Duodenal mucosa (tissue), 2 donors: Measurements from ENCODE around the gene BRAT1.

Source experiments
- H3K27ac ChIP-seq: one replicate; pipeline ENCODE4 v1.7.0; 2013; ENCODE audit warnings: low read depth, low read length
- H3K27me3 ChIP-seq, 2 donors: one replicate each; pipeline ENCODE4 v1.7.0; 2013; ENCODE audit warnings: low read length in 2 of 2, control low read depth in 1 of 2; ENCODE audit not compliant: insufficient read depth in 2 of 2, control insufficient read depth in 1 of 2
- H3K36me3 ChIP-seq, 2 donors: one replicate each; pipeline ENCODE4 v1.7.0; 2013; ENCODE audit warnings: low read length in 2 of 2, control low read depth in 1 of 2; ENCODE audit not compliant: insufficient read depth in 2 of 2, control insufficient read depth in 1 of 2
- H3K4me1 ChIP-seq, 2 donors: one replicate each; pipeline ENCODE4 v1.7.0; 2013; ENCODE audit warnings: low read length in 2 of 2, control low read depth in 1 of 2; ENCODE audit not compliant: insufficient read depth in 2 of 2, control insufficient read depth in 1 of 2
- H3K4me3 ChIP-seq, 2 donors: one replicate each; pipeline ENCODE4 v1.7.0; 2013; ENCODE audit warnings: low read length in 2 of 2, low read depth in 1 of 2
- H3K9ac ChIP-seq, 2 donors: one replicate each; pipeline ENCODE4 v1.7.0; 2013; ENCODE audit warnings: low read length in 2 of 2, low read depth in 1 of 2
- H3K9me3 ChIP-seq, 2 donors: one replicate each; pipeline ENCODE4 v1.7.0; 2013; ENCODE audit warnings: low read length in 2 of 2, control low read depth in 1 of 2; ENCODE audit not compliant: control insufficient read depth in 1 of 2

Gene BRAT1

GRCh38 chr7:2497065-2497464 lies 58.3 kb downstream of the BRAT1 start:
- Histone ChIP-seq H3K4me1 (no peaks in the 10 kb centered on the region), H3K27me3 (peaks cover 0 to 3% of the 10 kb centered on the region in 2 donors)

GRCh38 chr7:2496375-2496774 lies 58.9 kb downstream of the BRAT1 start:
- Histone ChIP-seq H3K27me3 (peaks cover 0 to 3% of the 10 kb centered on the region in 2 donors), H3K9ac (no peak overlapping the region), H3K9me3 (no peaks in the 10 kb centered on the region), H3K4me1 (no peaks in the 10 kb centered on the region), H3K36me3 (no peaks in the 10 kb centered on the region), H3K4me3 (no peak overlapping the region), H3K27ac (no peak overlapping the region)

More at GRCh38 chr7:2497065-2497464, 58.3 kb downstream of the BRAT1 start:
- no peak overlapping the region for H3K27ac ChIP-seq
- no peak overlapping the region for H3K4me3 ChIP-seq
- H3K9ac ChIP-seq: no peak overlapping the region
- H3K9me3 ChIP-seq: no peaks in the 10 kb centered on the region
- H3K36me3 ChIP-seq: no peaks in the 10 kb centered on the region

- Histone ChIP-seq H3K27ac (no peak overlapping the region), H3K27me3 (peaks cover 0 to 3% of the 10 kb centered on the region in 2 donors), H3K36me3 (no peaks in the 10 kb centered on the region), H3K4me3 (no peak overlapping the region), H3K4me1 (no peaks in the 10 kb centered on the region), H3K9ac (no peak overlapping the region), H3K9me3 (no peaks in the 10 kb centered on the region)
Observed at GRCh38 chr7:2495418-2496299, 59.7 kb downstream of the BRAT1 start.

DNA sequence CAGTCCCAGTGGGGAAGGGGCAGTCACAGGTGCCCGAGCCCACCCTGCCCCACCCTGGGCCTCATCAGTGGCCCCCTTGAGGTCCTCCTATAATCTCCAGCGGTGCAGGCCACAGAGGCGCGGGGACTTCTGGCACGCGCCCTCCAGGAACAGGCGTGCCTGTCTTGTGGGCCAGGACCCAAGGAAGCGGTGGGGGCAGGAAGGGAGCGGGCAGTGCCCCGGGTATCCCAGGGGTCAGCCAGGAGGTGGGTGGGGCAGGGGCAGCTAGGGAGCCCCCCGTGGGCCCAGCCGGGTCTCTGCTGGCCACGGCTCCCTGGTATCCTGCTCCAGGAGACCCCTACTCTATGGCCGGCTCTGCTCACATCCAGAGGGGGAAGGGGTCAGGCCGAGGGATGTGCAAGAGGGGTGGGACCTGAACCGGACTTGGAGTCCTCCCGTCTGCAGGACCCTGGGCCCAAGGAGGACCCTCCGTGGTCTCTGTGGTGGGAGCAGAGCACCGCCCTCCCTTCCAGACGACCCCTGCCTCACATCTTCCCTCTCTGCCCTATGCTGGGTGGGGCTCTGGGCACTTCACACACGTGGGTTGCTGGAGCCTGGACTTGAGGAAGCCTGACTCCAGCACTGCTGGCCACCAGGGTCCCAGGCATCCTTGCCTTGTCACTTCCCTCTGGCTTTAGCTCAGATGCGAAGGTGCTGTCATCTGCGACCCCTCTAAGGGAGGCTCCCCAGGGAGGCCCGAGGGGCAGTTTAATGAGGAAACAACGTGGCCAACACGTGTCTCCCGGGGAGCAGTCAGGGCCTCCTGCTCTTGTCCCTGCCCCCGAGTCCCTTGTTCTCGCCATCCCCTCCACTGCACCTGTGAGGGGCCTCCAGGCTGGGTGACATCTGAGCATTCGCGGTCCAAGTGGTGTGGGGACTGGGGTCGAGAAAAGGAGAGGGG lies 60.9 kb downstream of the BRAT1 start:
- no peak overlapping the region for H3K27ac ChIP-seq
- H3K4me3 ChIP-seq: no peak overlapping the region
- no peaks in the 10 kb centered on the region for H3K4me1 ChIP-seq
- no peaks in the 10 kb centered on the region for H3K36me3 ChIP-seq
- H3K27me3 ChIP-seq: peaks cover 0 to 3% of the 10 kb centered on the region in 2 donors
- H3K9me3 ChIP-seq: no peaks in the 10 kb centered on the region
- H3K9ac ChIP-seq: no peak overlapping the region

DNA sequence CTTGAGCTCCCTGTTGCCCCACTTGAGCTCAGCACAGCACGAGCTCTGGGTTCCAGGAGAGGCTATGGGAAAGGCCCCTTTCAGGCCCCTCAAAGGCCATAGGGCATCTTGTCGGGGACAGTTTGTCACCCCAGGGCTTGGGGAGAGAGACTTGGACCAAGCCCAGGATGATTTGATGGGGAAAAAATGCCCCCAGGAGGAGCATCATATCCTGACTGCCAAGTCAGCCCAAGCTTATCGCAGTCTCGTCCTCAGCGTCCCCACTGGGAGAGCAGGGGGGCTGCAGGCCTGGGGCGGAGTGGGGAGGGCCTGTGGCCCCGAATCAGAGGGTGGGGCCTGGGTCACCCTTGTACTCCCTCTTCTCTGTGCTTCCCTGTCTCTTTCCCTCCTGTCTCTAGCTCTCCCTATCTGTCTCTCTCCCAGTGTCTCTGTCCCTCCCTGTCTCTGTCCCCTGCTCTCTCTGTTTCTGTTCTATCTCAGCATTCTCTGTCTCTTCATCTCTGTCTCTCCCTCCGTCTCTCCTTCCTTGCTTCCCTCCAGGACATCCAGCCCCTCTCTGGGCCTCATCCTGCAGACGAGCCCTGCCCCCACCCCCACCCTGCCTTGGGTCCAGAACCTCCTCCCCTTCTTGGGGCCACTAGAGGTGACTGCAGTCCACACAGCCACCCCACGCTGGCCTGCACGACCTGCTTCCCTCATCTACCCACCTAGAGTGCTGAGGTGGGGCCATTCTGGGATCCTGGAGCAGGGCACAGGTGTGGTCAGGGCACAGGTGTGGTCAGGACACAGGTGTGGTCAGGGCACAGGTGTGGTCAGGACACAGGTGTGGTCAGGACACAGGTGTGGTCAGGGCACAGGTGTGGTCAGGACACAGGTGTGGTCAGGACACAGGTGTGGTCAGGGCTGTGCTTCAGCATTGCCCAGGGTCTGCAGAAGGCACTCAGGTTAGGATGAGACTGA lies 61.8 kb downstream of the BRAT1 start:
- H3K9me3 ChIP-seq: no peaks in the 10 kb centered on the region
- no peaks in the 10 kb centered on the region for H3K36me3 ChIP-seq
- H3K4me3 ChIP-seq: no peak overlapping the region
- peaks cover 0 to 3% of the 10 kb centered on the region in 2 donors for H3K27me3 ChIP-seq
- no peaks in the 10 kb centered on the region for H3K4me1 ChIP-seq
- H3K27ac ChIP-seq: no peak overlapping the region
- H3K9ac ChIP-seq: no peak overlapping the region

DNA sequence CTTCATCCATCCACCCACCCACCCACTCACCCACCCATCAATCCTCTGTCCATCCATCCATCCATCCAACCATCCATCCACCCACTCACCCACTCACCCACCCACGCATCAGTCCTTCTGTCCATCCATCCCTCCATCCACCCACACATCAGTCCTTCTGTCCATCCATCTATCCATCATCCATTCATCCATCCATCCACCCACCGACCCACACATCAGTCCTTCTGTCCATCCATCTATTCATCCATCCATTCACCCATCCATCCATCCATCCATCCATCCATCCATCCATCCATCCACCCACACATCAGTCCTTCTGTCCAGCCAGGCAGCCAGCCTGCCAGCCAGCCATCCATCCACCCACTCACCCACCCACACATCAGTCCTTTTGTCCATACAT lies 63.3 kb downstream of the BRAT1 start:
- Histone ChIP-seq H3K36me3 (no peaks in the 10 kb centered on the region), H3K4me3 (no peak overlapping the region), H3K4me1 (no peaks in the 10 kb centered on the region), H3K9me3 (no peaks in the 10 kb centered on the region), H3K9ac (no peak overlapping the region), H3K27ac (no peak overlapping the region), H3K27me3 (peaks cover 0 to 2% of the 10 kb centered on the region in 2 donors)

DNA sequence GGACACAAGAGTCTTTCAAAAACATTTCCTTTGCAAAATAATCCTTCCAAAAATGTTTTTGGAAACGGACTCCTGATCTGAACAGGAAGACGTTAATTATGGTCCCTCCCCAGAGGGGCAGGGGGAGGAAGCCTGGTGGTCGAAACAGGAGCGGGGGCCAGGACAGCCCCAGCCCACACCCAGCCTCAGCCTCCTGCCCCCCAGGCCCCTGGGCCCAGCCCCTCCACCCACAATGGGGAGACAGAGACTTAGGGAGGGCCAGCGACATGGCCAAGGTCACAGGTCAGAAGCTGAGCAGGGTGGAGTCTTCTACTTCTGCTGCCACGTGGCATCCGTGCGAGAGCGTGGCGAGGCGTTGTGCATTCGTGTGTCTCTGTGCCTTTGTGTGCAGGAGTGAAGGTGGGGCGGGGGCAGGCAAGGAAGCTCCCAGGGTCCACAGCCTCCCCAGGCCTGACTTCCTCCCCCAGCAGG lies 65.1 kb downstream of the BRAT1 start:
- H3K4me1 ChIP-seq: no peaks in the 10 kb centered on the region
- H3K27ac ChIP-seq: peak overlapping the region; percentile 10
- H3K9ac ChIP-seq: no peak overlapping the region
- H3K9me3 ChIP-seq: no peaks in the 10 kb centered on the region
- H3K27me3 ChIP-seq: no peaks in the 10 kb centered on the region
- no peak overlapping the region for H3K4me3 ChIP-seq
- H3K36me3 ChIP-seq: no peaks in the 10 kb centered on the region

DNA sequence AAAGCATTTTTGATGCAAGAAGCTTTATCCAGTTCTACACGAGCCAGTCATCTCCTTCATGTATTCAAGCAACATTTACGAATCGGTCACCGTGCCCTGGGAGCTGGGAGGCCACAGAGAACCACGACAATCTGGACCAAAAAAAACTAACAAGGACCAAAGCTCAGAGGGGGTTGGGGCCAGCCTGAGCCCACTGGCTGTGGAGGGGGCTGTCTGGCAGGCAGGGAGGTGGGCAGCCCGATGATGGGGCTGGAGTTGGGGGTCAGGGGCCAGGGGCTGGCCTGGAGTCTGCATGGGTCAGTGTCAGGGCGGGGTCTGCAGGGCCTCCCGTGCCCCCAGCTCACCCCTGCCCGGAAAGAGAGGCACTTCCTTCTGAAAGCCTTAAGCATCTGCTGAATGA lies 66.6 kb downstream of the BRAT1 start:
- no peak overlapping the region for H3K27ac ChIP-seq
- no peaks in the 10 kb centered on the region for H3K36me3 ChIP-seq
- no peaks in the 10 kb centered on the region for H3K4me1 ChIP-seq
- no peaks in the 10 kb centered on the region for H3K9me3 ChIP-seq
- no peak overlapping the region for H3K9ac ChIP-seq
- no peak overlapping the region for H3K4me3 ChIP-seq
- no peaks in the 10 kb centered on the region for H3K27me3 ChIP-seq

DNA sequence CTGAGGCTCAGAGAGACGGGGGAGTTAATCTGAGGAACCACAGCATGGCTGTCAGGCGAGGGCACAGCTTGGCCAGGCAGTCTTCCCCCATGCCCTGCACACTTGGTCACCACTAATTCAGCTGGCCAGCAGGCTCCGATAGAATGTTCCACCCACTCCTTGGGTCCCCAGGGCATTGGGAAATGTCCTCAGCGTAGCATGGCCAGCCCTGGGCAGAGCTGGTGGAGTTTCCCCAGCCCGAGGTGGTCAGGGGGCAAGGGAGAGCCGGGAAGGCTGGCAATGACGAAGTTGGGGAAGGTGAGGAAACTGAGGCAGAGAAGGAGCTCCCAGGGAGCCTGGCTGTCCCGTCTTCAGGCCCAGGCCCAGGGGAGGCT lies 67.1 kb downstream of the BRAT1 start:
- Histone ChIP-seq H3K27ac (no peak overlapping the region), H3K36me3 (no peaks in the 10 kb centered on the region), H3K9ac (no peak overlapping the region), H3K9me3 (peaks cover under 1 to 1% of the 10 kb centered on the region in 2 donors), H3K27me3 (no peaks in the 10 kb centered on the region), H3K4me3 (no peak overlapping the region), H3K4me1 (no peaks in the 10 kb centered on the region)
